IMR-90 (cell line): ENCODE measurements around the gene LYPD8. TPM values are rescaled to one million over a fixed set of nuclear protein-coding genes. Genes with fewer than 3 reads are reported as not detected.
A peak's percentile ranks its signal among the peaks of the same experiment; 100 is the strongest.

Experiments used
- ATAC-seq: fragments of 200-7000 bp; cut with Tn5 transposase; 2 replicates; pipeline ENCODE4 v1.9.1; 2020; ENCODE audit warnings: low read depth, mild to moderate bottlenecking, moderate library complexity
- BruUV-seq: library from RNA; stranded (reverse); fragments of 400-500 nt; replicated peaks from 2 replicates; lab custom pipeline; 2021; lab: Mats Ljungman, UMichigan
- CTCF ChIA-PET: fragments of 300-600 bp; formaldehyde crosslinking; extraction: SDS; loops from one replicate; lab custom pipeline; 2021; ENCODE audit warnings: antibody characterized with exemption; lab: Yijun Ruan, JAX
- POLR2A ChIA-PET: fragments of 300-600 bp; sonication (Branson Sonifier 250); formaldehyde crosslinking; loops from one replicate; lab custom pipeline; 2022; ENCODE audit warnings: antibody characterized with exemption; ENCODE audit not compliant: unreplicated experiment; lab: Charles Lee
- DNase-seq: peaks from one replicate; pipeline ENCODE4 v3.0.0; 2013
- H2AFZ ChIP-seq: replicated peaks from 2 replicates; pipeline ENCODE3; 2013; ENCODE audit warnings: low read length, mild to moderate bottlenecking; ENCODE audit not compliant: poor library complexity
- H2AK5ac ChIP-seq: 2 replicates; pipeline ENCODE4 v1.6.1; 2013; ENCODE audit warnings: low read depth, low read length, inconsistent platforms
- H2AK9ac ChIP-seq: replicated peaks from 2 replicates; pipeline ENCODE3; 2013; ENCODE audit warnings: mild to moderate bottlenecking, low read depth, low read length, moderate library complexity; ENCODE audit not compliant: poor library complexity
- H2BK120ac ChIP-seq: 2 replicates; pipeline ENCODE4 v1.6.1; 2013; ENCODE audit warnings: low read depth, low read length, inconsistent platforms
- H2BK15ac ChIP-seq: 3 replicates; pipeline ENCODE4 v1.6.1; 2013; ENCODE audit warnings: low read depth, low read length, inconsistent platforms
- H2BK20ac ChIP-seq: 2 replicates; pipeline ENCODE4 v1.6.1; 2013; ENCODE audit warnings: low read depth, mild to moderate bottlenecking, inconsistent platforms, low read length, moderate library complexity
- H2BK5ac ChIP-seq: 2 replicates; pipeline ENCODE4 v1.6.1; 2013; ENCODE audit warnings: mild to moderate bottlenecking, low read depth, low read length, inconsistent platforms; ENCODE audit not compliant: poor library complexity, severe bottlenecking
- H3K14ac ChIP-seq: replicated peaks from 2 replicates; pipeline ENCODE4 v1.6.1; 2013; ENCODE audit warnings: low read depth, low read length, inconsistent platforms
- H3K18ac ChIP-seq: 2 replicates; pipeline ENCODE4 v1.6.1; 2013; ENCODE audit warnings: low read depth, low read length, control low read depth
- H3K23ac ChIP-seq: 2 replicates; pipeline ENCODE4 v1.6.1; 2013; ENCODE audit warnings: low read depth, low read length, inconsistent platforms
- H3K27ac ChIP-seq: 2 replicates; pipeline ENCODE4 v1.5.1; 2013; ENCODE audit warnings: mild to moderate bottlenecking, control low read depth, low read length; ENCODE audit not compliant: insufficient read depth
- H3K27me3 ChIP-seq: 2 replicates; pipeline ENCODE4 v1.6.1; 2013; ENCODE audit warnings: low read length; ENCODE audit not compliant: control insufficient read depth, insufficient read depth
- H3K36me3 ChIP-seq: 2 replicates; pipeline ENCODE4 v1.6.1; 2013; ENCODE audit warnings: low read length, mixed read lengths; ENCODE audit not compliant: control insufficient read depth, insufficient read depth
- H3K4ac ChIP-seq: 2 replicates; pipeline ENCODE4 v1.6.1; 2013; ENCODE audit warnings: low read depth, low read length, inconsistent platforms
- H3K4me1 ChIP-seq: 2 replicates; pipeline ENCODE4 v1.6.1; 2013; ENCODE audit warnings: low read length, mixed read lengths; ENCODE audit not compliant: control insufficient read depth, insufficient read depth
- H3K4me2 ChIP-seq: 2 replicates; pipeline ENCODE4 v1.6.1; 2013; ENCODE audit warnings: low read depth, mild to moderate bottlenecking, control low read depth, low read length, moderate library complexity
- H3K4me3 ChIP-seq: 2 replicates; pipeline ENCODE4 v1.5.1; 2013; ENCODE audit warnings: low read depth, mild to moderate bottlenecking, control low read depth, low read length, moderate library complexity; ENCODE audit not compliant: insufficient read depth
- H3K56ac ChIP-seq: 2 replicates; pipeline ENCODE4 v1.6.1; 2013; ENCODE audit warnings: low read length, inconsistent platforms; ENCODE audit not compliant: insufficient read depth; ENCODE audit errors: extremely low read depth
- H3K79me1 ChIP-seq, 2 experiments: 2 replicates each; pipeline ENCODE4 v1.6.1; 2013; ENCODE audit warnings: low read length in 2 of 2, inconsistent platforms in 1 of 2, low read depth in 1 of 2
- H3K9ac ChIP-seq: 2 replicates; pipeline ENCODE4 v1.6.1; 2013; ENCODE audit warnings: low read depth, low read length, control low read depth
- H3K9me1 ChIP-seq: 2 replicates; pipeline ENCODE4 v1.6.1; 2013; ENCODE audit warnings: low read length, inconsistent platforms; ENCODE audit not compliant: insufficient read depth
- H3K9me3 ChIP-seq: 2 replicates; pipeline ENCODE4 v1.6.1; 2013; ENCODE audit warnings: low read length; ENCODE audit not compliant: control insufficient read depth, insufficient read depth
- H4K20me1 ChIP-seq: 2 replicates; pipeline ENCODE4 v1.6.1; 2013; ENCODE audit warnings: low read length, inconsistent platforms; ENCODE audit not compliant: insufficient read depth
- H4K5ac ChIP-seq: 2 replicates; pipeline ENCODE4 v1.6.1; 2013; ENCODE audit warnings: mild to moderate bottlenecking, low read depth, low read length, control low read depth
- H4K8ac ChIP-seq, 2 experiments: 2 replicates each; pipeline ENCODE4 v1.6.1; 2013; ENCODE audit warnings: low read depth in 2 of 2, low read length in 2 of 2, control low read depth in 1 of 2, inconsistent platforms in 1 of 2
- H4K91ac ChIP-seq: 2 replicates; pipeline ENCODE4 v1.6.1; 2013; ENCODE audit warnings: low read depth, low read length, inconsistent platforms; ENCODE audit not compliant: insufficient read depth
- BHLHE40 ChIP-seq: fragments of 150-350 bp; IDR thresholded peaks from 2 replicates; pipeline ENCODE4 v1.6.1; 2016; ENCODE audit warnings: mild to moderate bottlenecking, low read depth, low read length
- CHD1 ChIP-seq: IDR thresholded peaks from 2 replicates; pipeline ENCODE4 v1.6.1; 2012; ENCODE audit warnings: low read depth, low read length, improper control_type of control experiment
- ELK1 ChIP-seq: fragments of 150-350 bp; IDR thresholded peaks from 2 replicates; pipeline ENCODE4 v1.6.1; 2016; ENCODE audit warnings: low read depth, mild to moderate bottlenecking, low read length, moderate library complexity, borderline replicate concordance
- MAFK ChIP-seq: IDR thresholded peaks from 2 replicates; pipeline ENCODE4 v1.6.1; 2012; ENCODE audit warnings: low read depth, low read length, improper control_type of control experiment
- MAZ ChIP-seq: IDR thresholded peaks from 2 replicates; pipeline ENCODE4 v1.6.1; 2012; ENCODE audit warnings: low read depth, mild to moderate bottlenecking, low read length, improper control_type of control experiment, moderate library complexity, borderline replicate concordance
- MXI1 ChIP-seq: IDR thresholded peaks from 2 replicates; pipeline ENCODE4 v1.6.1; 2012; ENCODE audit warnings: low read depth, mild to moderate bottlenecking, low read length, moderate library complexity, borderline replicate concordance
- POLR2A ChIP-seq: IDR thresholded peaks from 2 replicates; pipeline ENCODE4 v1.6.1; 2012; ENCODE audit warnings: mild to moderate bottlenecking, low read depth, low read length
- RAD21 ChIP-seq: IDR thresholded peaks from 2 replicates; pipeline ENCODE4 v1.6.1; 2012; ENCODE audit warnings: low read length, improper control_type of control experiment
- RFX5 ChIP-seq: IDR thresholded peaks from 2 replicates; pipeline ENCODE4 v1.8.0; 2012; ENCODE audit warnings: low read depth, mild to moderate bottlenecking, low read length, moderate library complexity
- WGBS, 2 experiments: methylation state at CpG; one replicate each; pipeline versions ENCODE4 v1.1.5 to v1.1.7; 2013; ENCODE audit warnings: missing lambda C conversion rate in 2 of 2; ENCODE audit not compliant: insufficient read length in 1 of 2; ENCODE audit errors: extremely low coverage in 2 of 2; 5-methylcytosine and 5-hydroxymethylcytosine counted together
- dilution Hi-C: fragments of 300-500 bp; cut with HindIII; formaldehyde crosslinking; loops from one replicate; pipeline ENCODE4 v1.14.3; 2018; ENCODE audit warnings: low sequenced_read_pairs; ENCODE audit not compliant: unreplicated experiment
- in situ Hi-C: fragments of 300-500 bp; cut with MboI; formaldehyde crosslinking; loops from 3 replicates; pipeline ENCODE4 v1.14.3; 2019; ENCODE audit warnings: low sequenced_read_pairs, inconsistent platforms, mixed read lengths
- intact Hi-C: fragments of 100-400 bp; cut with micrococcal nuclease; formaldehyde crosslinking; loops from 2 replicates; pipeline ENCODE4 v1.10.0; 2022
- polyA plus RNA-seq, 3 experiments: library from polyadenylated mRNA; depleted of rRNA; stranded (reverse); fragments of >200 nt; gene quantifications; 2 replicates each; pipeline ENCODE4 v1.2.3, GENCODE V29; 2012; ENCODE audit warnings: low replicate concordance in 1 of 3
- total RNA-seq: library from RNA; depleted of rRNA; stranded (reverse); fragments of >200 nt; gene quantifications from 2 replicates; pipeline ENCODE4 v1.2.3, GENCODE V29; 2012
- TF ChIP-seq, protein P1 (sequence below): fragments of 150-350 bp; IDR thresholded peaks from 2 replicates; pipeline ENCODE4 v1.6.1; 2017; ENCODE audit warnings: mild to moderate bottlenecking, antibody characterized with exemption, low read length, low read depth

Gene LYPD8
- total and polyA plus RNA-seq, 2 of the 4 experiments (the other 2 are of a cell fraction), result not detected

- Histone ChIP-seq H3K9me3 (peaks cover 47% of the 10 kb centered on the region), H2BK15ac (no peak overlapping the region), H3K14ac (no peak overlapping the region), H3K9me1 (no peaks in the 10 kb centered on the region), H3K27ac (no peak overlapping the region), H2AK5ac (no peak overlapping the region), H3K23ac (no peak overlapping the region), H3K4ac (no peak overlapping the region), H3K4me3 (no peak overlapping the region), H3K56ac (no peak overlapping the region), H4K5ac (no peak overlapping the region), H3K4me2 (no peak overlapping the region), H4K91ac (no peak overlapping the region), H2AK9ac (peak overlapping the region; percentile 28), H3K4me1 (no peaks in the 10 kb centered on the region), H3K27me3 (no peaks in the 10 kb centered on the region), H3K9ac (no peak overlapping the region), H3K36me3 (no peaks in the 10 kb centered on the region), H2BK120ac (no peak overlapping the region), H3K18ac (no peak overlapping the region), H4K8ac (no peak overlapping the region), H2AFZ (no peak overlapping the region), H4K20me1 (no peaks in the 10 kb centered on the region), H3K79me1 (no peaks in the 10 kb centered on the region), H2BK5ac (peak overlapping the region; percentile 89), H2BK20ac (no peak overlapping the region)
- POLR2A ChIA-PET, result no interaction called here
- no peak for ATAC-seq
- TF ChIP-seq CHD1 (no peak), POLR2A (no peak), BHLHE40 (no peak), RAD21 (no peak), MXI1 (no peak), MAFK (no peak), MAZ (no peak), ELK1 (no peak), RFX5 (no peak)
- TF ChIP-seq, protein P1, sequence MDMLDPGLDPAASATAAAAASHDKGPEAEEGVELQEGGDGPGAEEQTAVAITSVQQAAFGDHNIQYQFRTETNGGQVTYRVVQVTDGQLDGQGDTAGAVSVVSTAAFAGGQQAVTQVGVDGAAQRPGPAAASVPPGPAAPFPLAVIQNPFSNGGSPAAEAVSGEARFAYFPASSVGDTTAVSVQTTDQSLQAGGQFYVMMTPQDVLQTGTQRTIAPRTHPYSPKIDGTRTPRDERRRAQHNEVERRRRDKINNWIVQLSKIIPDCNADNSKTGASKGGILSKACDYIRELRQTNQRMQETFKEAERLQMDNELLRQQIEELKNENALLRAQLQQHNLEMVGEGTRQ, result no peak
- DNase-seq, result no peak
- intact Hi-C loops (no loop called here), in situ Hi-C loops (no loop called here), dilution Hi-C loops (no loop called here)
- CTCF ChIA-PET, result no interaction called here
- 56% methylated on average over 2 of the region's 2 CpGs; no CpG with 5 or more reads in 1 of the 2 experiments for WGBS, 2 experiments
- no TSS peak for BruUV-seq
Measured at GRCh38 chr1:248753708-248754280, 1.8 kb downstream of the LYPD8 start.
